PFSK-1 (cell line): ENCODE results near the gene SRL.

Experiments
- POLR2AphosphoS5 ChIP-seq: IDR thresholded peaks from 2 replicates; pipeline ENCODE4 v1.6.1; 2012; ENCODE audit warnings: low read depth, mild to moderate bottlenecking, control low read depth, low read length, moderate library complexity
- REST ChIP-seq, 2 experiments: IDR thresholded peaks; 2 replicates each; pipeline versions ENCODE4 v1.6.1 to v1.8.0; 2011 to 2012; ENCODE audit warnings: low read depth in 2 of 2, low read length in 2 of 2, control low read depth in 1 of 2, inconsistent platforms in 1 of 2, mild to moderate bottlenecking in 1 of 2, moderate library complexity in 1 of 2; ENCODE audit not compliant: insufficient read depth in 1 of 2

DNA sequence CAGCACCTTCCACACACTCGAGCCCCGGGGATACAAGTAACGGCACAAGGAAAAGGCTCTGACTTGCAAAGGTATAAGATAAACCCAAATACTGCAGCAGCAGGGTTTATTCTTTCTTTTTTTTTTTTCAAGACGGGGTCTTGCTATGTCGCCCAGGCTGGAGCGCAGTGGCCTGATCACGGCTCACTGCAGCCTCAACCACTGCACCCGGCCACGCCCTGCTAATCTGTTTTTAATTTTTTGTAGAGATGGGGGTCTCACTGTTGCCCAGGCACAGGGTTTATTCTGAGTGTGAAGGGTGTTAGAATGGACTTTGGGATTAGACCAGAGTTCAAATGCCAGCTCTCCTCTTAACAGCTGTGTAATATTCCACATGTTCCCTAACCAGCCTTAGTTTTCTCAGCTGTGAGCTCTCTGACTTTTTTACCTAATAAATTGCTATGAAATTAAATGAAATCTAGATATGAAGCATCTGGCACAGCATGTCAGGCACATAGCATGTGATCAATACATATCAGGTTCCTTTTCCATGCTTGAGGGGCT, 63.3 kb downstream of the SRL start:
- no peak for TF ChIP-seq POLR2AphosphoS5
- TF ChIP-seq REST (IDR thresholded peaks at IDR 0.05; ENCODE audit: insufficient read depth in 1 of 2, low read depth in 2 of 2, low read length in 2 of 2), result no peak
